ENCODE results near the gene CEP63.

CEP63 gene

DNA sequence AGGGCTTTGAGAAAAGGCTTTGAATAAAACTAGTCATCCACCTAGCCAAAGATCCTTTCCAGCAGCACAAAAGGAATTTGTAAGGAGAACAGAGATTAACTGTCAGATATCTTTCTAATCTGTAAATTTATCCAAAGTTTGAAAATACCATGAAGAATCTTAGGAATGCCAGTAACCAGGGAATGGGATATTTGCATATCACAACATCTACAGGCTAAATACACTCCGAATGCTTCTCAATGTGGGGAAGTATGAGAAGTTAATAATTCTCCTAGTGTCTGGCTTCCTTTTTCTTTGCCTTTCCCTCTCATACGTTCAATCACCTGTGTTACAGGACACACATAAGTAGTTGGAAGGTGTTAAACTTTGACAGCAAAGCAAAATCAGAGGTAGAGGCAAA is 7.9 kb upstream of the CEP63 start:
- H3K4me3 ChIP-seq (ENCODE audit: low read length): no peak overlapping the region
- no peak for TF ChIP-seq ZNF274 (IDR thresholded peaks at IDR 0.05; ENCODE audit: low read depth, low read length)

DNA sequence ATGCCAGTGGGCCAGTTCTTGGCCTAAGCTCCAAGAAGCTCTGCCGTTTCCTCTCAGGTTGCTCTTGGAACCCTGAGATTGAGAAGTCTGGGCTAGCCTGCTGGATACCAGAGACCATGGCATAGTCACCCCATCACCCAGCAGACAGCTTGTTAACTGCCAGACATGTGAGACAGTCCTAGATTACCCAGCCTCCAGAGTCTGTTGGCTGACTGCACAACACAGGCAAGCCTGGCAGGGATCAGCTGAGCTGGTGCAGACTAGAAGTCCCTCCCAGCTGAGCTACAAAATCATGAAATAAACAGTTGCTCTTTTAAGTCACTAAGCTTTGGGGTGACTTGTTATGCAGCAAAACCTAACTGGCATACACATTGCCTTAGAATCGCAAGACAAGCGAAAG is 5.3 kb upstream of the CEP63 start:
- no peak for TF ChIP-seq ZNF274 (IDR thresholded peaks at IDR 0.05; ENCODE audit: low read depth, low read length)
- H3K4me3 ChIP-seq (ENCODE audit: low read length): no peak overlapping the region

DNA sequence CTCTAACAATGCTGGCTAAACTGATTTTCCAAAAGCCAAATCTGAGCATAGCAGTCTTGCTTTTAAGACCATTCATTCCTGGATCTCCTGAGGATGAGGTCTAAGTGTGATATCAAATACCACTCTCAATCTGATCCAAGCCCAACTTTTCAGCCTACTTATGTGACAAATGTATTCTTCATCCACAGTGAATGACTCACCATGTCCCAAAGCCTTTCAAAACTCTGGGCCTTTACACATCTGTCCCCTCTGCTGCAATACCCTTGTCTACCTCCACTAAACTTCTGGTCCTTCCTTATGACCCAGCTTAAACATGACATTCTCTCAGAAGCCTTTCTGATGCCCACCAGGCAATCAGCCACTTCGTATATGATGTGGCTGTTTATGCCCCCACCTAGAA is 4.7 kb upstream of the CEP63 start:
- no peak overlapping the region for H3K4me3 ChIP-seq (ENCODE audit: low read length)
- no peak for TF ChIP-seq ZNF274 (IDR thresholded peaks at IDR 0.05; ENCODE audit: low read depth, low read length)

DNA sequence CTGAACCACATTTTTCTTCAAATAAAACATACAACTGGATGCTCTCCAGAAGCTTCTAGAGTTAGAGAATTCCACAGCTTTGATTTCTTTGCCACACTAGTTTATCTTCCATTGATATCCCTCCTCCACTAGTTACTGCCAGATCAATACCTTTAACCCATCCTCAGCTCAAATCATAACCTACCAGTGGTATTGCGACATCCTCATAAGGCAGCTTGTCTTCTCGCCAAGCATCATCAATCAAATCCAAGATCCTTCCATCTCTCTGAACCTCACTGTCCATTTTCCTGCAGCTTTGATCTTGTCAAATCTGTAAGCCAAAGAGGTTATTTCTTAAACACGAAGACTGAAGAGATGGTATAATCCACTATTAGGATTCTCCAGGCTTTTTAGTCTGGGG is 3.2 kb upstream of the CEP63 start:
- no peak overlapping the region for H3K4me3 ChIP-seq (ENCODE audit: low read length)
- TF ChIP-seq ZNF274 (IDR thresholded peaks at IDR 0.05; ENCODE audit: low read depth, low read length): no peak

DNA sequence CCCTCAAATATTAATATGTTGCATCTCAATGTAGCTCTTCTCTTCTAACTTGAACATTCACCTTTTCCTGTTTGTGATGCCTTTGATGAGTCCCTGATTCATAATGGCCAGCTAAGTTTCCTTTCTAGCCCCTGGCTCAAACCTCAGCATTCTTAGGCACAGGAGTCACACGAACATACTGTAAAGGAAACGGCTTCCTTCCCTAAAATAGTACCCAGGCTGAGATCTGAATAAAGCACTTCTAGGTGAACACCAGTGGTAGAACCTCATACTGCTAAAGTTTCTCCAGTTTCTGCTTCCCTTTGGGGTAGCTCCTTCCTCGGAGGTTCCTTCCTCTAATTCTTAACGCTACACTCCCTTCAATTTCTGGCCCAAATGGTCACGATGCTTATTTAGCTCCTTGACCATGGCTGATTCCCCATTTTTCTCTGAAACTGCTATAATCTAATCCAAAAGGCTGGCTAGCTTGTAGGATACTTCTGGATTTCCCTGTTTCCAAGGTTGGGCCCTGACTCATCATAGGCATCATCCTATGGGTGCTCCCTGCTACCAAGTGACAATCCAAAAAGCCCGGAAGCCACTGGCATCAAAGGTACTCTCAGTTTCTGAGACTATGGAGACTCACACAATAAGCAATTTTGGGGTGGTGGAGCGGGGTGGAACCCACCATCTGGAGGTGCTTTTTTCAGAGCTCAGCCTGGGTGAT is 2.5 kb upstream of the CEP63 start:
- TF ChIP-seq ZNF274 (IDR thresholded peaks at IDR 0.05; ENCODE audit: low read depth, low read length): no peak
- H3K4me3 ChIP-seq (ENCODE audit: low read length): peak overlapping the region; percentile 18; the same call in 1 of the 2 replicates

DNA sequence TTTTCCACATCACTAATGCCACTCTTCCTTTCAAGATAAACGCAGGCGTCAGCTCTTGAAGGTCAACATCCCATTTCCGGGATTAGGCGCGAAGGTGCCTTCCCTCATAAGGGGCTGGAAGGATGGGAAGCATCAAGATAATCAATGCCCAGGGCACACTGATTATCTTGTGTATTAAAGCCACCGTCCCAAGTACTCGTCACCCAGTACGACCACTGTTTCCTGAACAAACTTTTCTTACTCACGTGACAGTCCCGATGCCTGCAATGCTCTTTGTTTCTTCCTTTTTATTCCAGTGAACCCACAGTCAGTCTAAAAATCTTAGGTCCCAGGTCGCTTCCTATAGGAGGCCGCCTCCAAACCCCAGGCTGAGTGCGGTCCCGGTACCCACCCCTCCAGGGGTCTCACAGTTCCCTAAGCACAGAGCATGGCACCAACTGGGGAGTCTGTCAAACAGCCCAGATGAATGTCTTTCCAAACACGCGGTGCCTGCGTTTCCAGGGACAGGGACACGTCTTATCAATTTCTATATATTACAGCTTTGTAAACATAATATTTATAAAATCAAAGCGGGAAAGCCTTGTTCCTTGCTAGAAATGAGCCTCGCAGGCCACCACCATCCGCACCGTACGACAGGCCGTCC is 661 bp upstream of the CEP63 start:
- peak overlapping the region; percentile 96 for H3K4me3 ChIP-seq (ENCODE audit: low read length)
- no peak for TF ChIP-seq ZNF274 (IDR thresholded peaks at IDR 0.05; ENCODE audit: low read depth, low read length)

DNA sequence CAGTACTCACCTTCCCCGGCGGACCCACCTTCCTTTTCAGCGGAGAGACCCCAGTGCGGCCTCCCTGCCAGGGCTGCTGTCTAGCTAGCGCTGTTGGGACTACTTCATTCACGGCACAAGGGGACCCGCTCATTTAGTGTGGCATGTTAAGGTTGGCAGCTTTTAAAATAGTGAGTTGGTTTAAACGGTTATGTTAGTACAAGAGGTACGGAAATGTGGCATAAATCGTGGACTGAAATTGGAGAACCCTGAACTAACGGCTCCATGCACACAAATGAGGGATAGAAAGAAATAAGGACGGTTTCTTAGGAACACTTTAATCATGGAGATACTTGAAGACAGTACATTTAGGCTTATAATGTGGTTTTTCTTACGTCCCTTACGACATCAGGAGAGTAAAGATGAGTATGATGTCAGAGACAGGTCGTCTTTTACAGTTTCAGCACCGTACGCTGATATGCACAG is 752 bp downstream of the CEP63 start:
- no peak for TF ChIP-seq ZNF274 (IDR thresholded peaks at IDR 0.05; ENCODE audit: low read depth, low read length)
- H3K4me3 ChIP-seq (ENCODE audit: low read length): peak overlapping the region; percentile 96

DNA sequence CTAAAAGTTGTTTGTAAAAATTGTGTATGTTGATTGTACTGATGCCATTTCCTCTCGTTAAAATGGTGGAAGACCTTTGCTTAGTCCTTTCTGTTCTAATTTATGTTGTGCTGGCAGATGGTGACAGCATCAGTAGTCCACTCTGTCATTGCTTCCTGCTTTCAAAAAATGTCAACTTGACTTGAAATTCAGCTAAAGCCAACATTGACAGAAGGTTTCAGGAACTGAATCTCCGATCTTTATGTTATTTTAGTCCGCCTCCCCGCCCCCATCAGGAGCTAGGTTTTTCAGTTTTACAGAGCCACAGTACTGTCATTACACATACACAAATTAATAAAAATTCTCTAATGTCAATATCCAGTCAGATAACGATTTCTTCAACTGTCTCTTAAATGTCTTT is 1.5 kb downstream of the CEP63 start:
- TF ChIP-seq ZNF274 (IDR thresholded peaks at IDR 0.05; ENCODE audit: low read depth, low read length): no peak
- H3K4me3 ChIP-seq (ENCODE audit: low read length): peak overlapping the region; percentile 96; the same call in 1 of the 2 replicates

DNA sequence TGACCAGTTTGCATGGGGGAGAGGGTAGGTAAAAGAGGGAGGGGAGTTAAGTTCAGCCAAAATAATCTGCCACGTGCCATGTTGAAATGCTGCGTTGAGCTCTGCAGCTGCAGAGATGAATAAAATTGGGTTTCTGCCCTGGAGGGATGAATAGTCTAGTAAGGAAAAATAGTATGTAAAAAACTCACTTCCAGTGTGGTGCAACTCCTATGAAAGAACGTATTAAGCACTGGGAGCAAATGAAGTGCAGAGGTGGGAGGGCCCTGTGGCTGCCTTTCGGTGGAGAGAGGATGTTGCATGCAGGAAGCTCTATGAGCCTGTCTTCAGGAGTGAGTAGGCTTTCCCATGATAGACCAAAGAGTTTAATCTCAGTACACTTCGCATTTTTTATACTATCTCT is 8.6 kb downstream of the CEP63 start:
- TF ChIP-seq ZNF274 (IDR thresholded peaks at IDR 0.05; ENCODE audit: low read depth, low read length): no peak
- no peak overlapping the region for H3K4me3 ChIP-seq (ENCODE audit: low read length)

DNA sequence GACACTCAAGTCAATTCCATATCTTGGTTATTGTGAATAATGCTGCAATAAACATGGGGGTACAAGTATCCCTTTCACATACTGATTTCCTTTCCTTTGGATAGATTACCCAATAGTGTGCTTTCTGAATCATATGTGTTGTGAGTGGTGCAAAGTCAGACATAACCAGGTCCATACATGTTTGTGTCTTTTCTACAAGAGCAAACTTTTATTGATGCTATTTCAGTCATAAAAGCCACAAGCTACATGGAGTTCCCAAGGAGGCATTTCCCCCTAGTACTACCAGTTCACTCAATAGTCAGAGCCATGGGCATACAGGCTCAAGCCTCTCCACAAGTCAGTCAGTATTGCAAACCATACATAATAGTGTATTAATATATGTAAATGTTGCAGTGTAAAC is 10.1 kb downstream of the CEP63 start:
- H3K4me3 ChIP-seq (ENCODE audit: low read length): no peak overlapping the region
- no peak for TF ChIP-seq ZNF274 (IDR thresholded peaks at IDR 0.05; ENCODE audit: low read depth, low read length)

DNA sequence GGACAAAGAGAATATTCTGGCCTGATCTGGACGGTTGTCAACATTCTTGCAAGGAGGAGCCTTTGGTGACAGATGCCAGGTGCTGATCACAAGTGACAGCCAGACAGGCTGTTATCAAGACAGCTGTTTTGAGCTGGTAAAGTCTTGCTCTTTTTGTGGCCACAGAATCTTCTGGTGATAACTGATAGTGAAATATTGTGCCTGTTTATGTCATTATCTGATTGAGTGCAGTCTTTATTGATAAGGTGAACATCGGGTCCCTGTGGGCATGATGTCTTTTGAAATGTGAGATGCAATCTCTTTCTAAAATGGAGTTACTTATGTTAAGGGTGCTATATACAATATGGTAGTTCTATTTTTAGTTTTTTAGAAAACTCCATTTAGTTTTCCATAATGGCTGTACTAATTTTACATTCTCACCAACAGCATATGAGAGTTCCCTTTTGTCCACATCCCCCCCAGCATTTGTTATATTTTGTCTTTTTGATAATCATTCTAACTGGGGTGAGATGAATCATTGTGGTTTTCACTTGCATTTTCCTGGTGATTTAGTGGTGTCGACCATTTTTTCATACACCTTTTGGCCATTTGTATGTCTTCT is 10.7 kb downstream of the CEP63 start:
- no peak overlapping the region for H3K4me3 ChIP-seq (ENCODE audit: low read length)

DNA sequence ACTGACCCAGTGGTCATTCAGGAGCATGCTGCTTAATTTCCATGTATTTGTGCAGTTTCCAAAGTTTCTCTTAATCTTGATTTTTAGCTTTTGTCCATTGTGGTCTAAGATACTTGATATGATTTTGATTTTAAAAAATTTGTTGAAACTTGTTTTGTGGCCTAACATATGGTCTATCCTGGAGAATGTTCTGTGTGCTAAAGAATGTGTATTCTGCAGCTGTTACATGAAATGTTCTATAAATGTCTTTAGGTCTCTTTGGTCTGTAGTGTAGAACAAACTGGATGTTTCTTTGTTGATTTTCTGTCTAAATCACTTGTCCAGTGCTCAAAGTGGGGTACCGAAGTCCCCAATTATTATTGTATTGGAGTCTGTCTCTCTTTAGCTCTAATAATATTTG is 17.4 kb downstream of the CEP63 start:
- no peak for TF ChIP-seq ZNF274 (IDR thresholded peaks at IDR 0.05; ENCODE audit: low read depth, low read length)
- H3K4me3 ChIP-seq (ENCODE audit: low read length): no peak overlapping the region

More for the DNA sequence above, 10.7 kb downstream of the CEP63 start:
- no peak for TF ChIP-seq ZNF274 (IDR thresholded peaks at IDR 0.05; ENCODE audit: low read depth, low read length)

DNA sequence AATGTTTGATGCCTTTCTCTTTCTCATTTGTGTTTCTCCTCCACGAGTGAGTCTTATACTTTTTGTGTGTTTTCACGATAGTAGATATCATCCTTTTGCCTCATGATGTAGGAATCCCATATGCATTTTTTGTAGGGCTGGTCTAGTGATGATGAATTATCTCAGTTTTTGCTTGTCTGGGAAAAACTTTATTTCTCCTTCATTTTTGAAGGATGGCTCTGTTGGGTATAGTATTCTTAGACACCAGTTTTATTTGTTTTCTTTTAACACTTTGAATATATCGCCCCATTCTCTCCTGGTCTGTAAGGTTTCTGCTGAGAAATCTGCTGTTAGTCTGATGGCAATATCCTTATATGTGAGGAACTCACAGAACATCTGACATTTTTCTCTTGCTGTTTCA is 18.3 kb downstream of the CEP63 start:
- TF ChIP-seq ZNF274 (IDR thresholded peaks at IDR 0.05; ENCODE audit: low read depth, low read length): no peak
- no peak overlapping the region for H3K4me3 ChIP-seq (ENCODE audit: low read length)

DNA sequence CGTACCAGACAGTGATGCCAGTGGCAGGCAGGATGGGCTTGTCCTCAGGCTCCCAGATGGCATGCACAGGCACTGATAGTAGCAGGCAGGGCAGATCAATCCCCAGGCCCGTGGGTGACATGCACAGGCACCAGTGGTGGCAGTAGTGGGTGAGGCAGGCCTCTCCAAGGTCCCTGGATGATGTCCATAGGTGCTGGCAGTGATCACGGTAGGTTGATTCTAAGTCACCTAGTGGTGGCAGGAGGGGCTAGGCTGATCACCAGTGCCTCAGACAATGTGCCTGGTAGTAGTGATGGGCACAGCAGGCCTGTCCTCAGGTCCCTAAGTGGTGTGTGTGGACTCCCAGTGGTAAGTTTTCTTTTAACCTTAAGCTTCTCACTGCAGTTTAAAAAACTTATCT is 19.6 kb downstream of the CEP63 start:
- TF ChIP-seq ZNF274 (IDR thresholded peaks at IDR 0.05; ENCODE audit: low read depth, low read length): no peak
- H3K4me3 ChIP-seq (ENCODE audit: low read length): no peak overlapping the region

DNA sequence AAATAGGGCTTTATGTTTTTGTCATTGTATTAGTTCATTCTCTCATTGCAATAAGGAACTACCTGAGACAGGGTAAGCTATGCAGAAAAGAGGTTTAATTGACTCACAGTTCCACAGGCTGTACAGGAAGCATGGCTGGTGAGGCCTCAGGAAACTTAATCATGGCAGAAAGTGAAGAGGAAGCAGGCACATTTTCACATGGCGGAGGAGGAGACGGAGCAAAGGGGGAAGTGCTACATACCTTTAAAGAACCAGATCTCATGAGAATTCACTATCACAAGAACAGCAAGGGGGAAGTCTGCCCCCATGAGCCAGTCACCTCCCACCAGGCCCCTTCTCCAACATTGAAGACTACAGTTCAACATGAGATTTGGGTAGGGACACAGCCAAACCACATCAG is 25.6 kb downstream of the CEP63 start:
- no peak for TF ChIP-seq ZNF274 (IDR thresholded peaks at IDR 0.05; ENCODE audit: low read depth, low read length)
- no peak overlapping the region for H3K4me3 ChIP-seq (ENCODE audit: low read length)
